Measurements from ENCODE around the gene LRRC4.

Gene LRRC4

GRCh38 chr7:128030654-128031611 lies at the start of gene LRRC4:
TSS of gene LRRC4 (minus strand) at chr7:128031437. CDS start at chr7:128030640, 797 bp downstream.
- H3K4me3 ChIP-seq: peak within 1 kb of the TSS; percentile 39 to 54 (median 45)
- H3K27ac ChIP-seq: peak within 1 kb of the TSS in 9 of 21 experiments; percentile 7 to 62 (median 27)

GRCh38 chr7:128080169-128080568 lies 48.9 kb upstream of the LRRC4 start:
- Histone ChIP-seq H3K27ac (no peak overlapping the region), H3K4me3 (no peak overlapping the region)

- no peak overlapping the region for H3K27ac ChIP-seq
- H3K4me3 ChIP-seq: no peak overlapping the region
These were observed 47.1 kb upstream of the LRRC4 start for GRCh38 chr7:128078309-128078708.

- no peak overlapping the region for H3K4me3 ChIP-seq
- H3K27ac ChIP-seq: no peak overlapping the region
These were observed 45.6 kb upstream of the LRRC4 start for GRCh38 chr7:128076796-128077271.

GRCh38 chr7:128076196-128076795 lies 45.1 kb upstream of the LRRC4 start:
- H3K4me3 ChIP-seq: no peak overlapping the region
- no peak overlapping the region for H3K27ac ChIP-seq

- no peak overlapping the region for H3K27ac ChIP-seq
- H3K4me3 ChIP-seq: no peak overlapping the region
These were observed 44.2 kb upstream of the LRRC4 start for GRCh38 chr7:128075242-128076095.

- H3K27ac ChIP-seq: no peak overlapping the region
These were observed 43.5 kb upstream of the LRRC4 start for GRCh38 chr7:128074736-128075135.

GRCh38 chr7:128074336-128074735 lies 43.1 kb upstream of the LRRC4 start:
- no peak overlapping the region for H3K27ac ChIP-seq
- no peak overlapping the region for H3K4me3 ChIP-seq

More at GRCh38 chr7:128074736-128075135, 43.5 kb upstream of the LRRC4 start:
- no peak overlapping the region for H3K4me3 ChIP-seq

- Histone ChIP-seq H3K27ac (no peak overlapping the region), H3K4me3 (no peak overlapping the region)
These were observed 42.6 kb upstream of the LRRC4 start for GRCh38 chr7:128073671-128074310.

- Histone ChIP-seq H3K27ac (no peak overlapping the region), H3K4me3 (no peak overlapping the region)
These were observed 40.6 kb upstream of the LRRC4 start for GRCh38 chr7:128071801-128072200.

- no peak overlapping the region for H3K27ac ChIP-seq
These were observed 40.1 kb upstream of the LRRC4 start for GRCh38 chr7:128071376-128071775.

GRCh38 chr7:128069373-128070364 lies 38.4 kb upstream of the LRRC4 start:
- H3K27ac ChIP-seq: no peak overlapping the region
- no peak overlapping the region for H3K4me3 ChIP-seq

More at GRCh38 chr7:128071376-128071775, 40.1 kb upstream of the LRRC4 start:
- H3K4me3 ChIP-seq: no peak overlapping the region

GRCh38 chr7:128068785-128069184 lies 37.5 kb upstream of the LRRC4 start:
- Histone ChIP-seq H3K4me3 (no peak overlapping the region), H3K27ac (no peak overlapping the region)

- Histone ChIP-seq H3K27ac (no peak overlapping the region), H3K4me3 (no peak overlapping the region)
These were observed 36.7 kb upstream of the LRRC4 start for GRCh38 chr7:128067983-128068382.

- Histone ChIP-seq H3K27ac (no peak overlapping the region), H3K4me3 (no peak overlapping the region)
These were observed 35.6 kb upstream of the LRRC4 start for GRCh38 chr7:128066858-128067257.

GRCh38 chr7:128066395-128066794 lies 35.2 kb upstream of the LRRC4 start:
- no peak overlapping the region for H3K27ac ChIP-seq
- no peak overlapping the region for H3K4me3 ChIP-seq

GRCh38 chr7:128065872-128066271 lies 34.6 kb upstream of the LRRC4 start:
- Histone ChIP-seq H3K4me3 (no peak overlapping the region), H3K27ac (no peak overlapping the region)

- Histone ChIP-seq H3K27ac (no peak overlapping the region), H3K4me3 (no peak overlapping the region)
These were observed 31.9 kb upstream of the LRRC4 start for GRCh38 chr7:128063088-128063487.

Data from skin epidermis (tissue), 12 donors.